ENCODE results near the gene CACNA2D1.

CACNA2D1 gene

GRCh38 chr7:82404652-82405051, 38.9 kb downstream of the CACNA2D1 start:
- Histone ChIP-seq H3K4me1 (ENCODE audit: control insufficient read depth in 2 of 2, insufficient read depth in 1 of 2, low read depth in 1 of 2, low read length in 2 of 2) (no peaks in the 10 kb centered on the region), H2AK5ac (ENCODE audit: low read depth, low read length) (no peak overlapping the region), H3K18ac (ENCODE audit: low read length) (no peak overlapping the region), H3K4ac (ENCODE audit: low read length) (no peak overlapping the region), H3K27me3 (ENCODE audit: control insufficient read depth in 3 of 3, insufficient read depth in 3 of 3, low read depth in 1 of 3, low read length in 3 of 3) (peaks cover 0 to 18% (median 0%) of the 10 kb centered on the region in 3 experiments), H3K9ac (ENCODE audit: low read depth, low read length, poor library complexity) (no peak overlapping the region), H3K36me3 (replicated peaks in 1 of 2; ENCODE audit: control insufficient read depth in 2 of 2, insufficient read depth in 2 of 2, low read length in 2 of 2) (no peaks in the 10 kb centered on the region), H2BK15ac (ENCODE audit: low read length) (no peak overlapping the region), H3K14ac (ENCODE audit: low read length) (no peak overlapping the region), H3K79me1 (ENCODE audit: low read depth, low read length) (no peaks in the 10 kb centered on the region), H2BK120ac (ENCODE audit: low read depth, low read length) (no peak overlapping the region), H2AFZ (ENCODE audit: low read length) (no peak overlapping the region), H4K91ac (ENCODE audit: low read depth, low read length, poor library complexity) (no peak overlapping the region), H3K4me3 (ENCODE audit: low read length in 2 of 2) (no peak overlapping the region), H3K23ac (ENCODE audit: low read depth, low read length, poor library complexity) (no peak overlapping the region), H2BK5ac (ENCODE audit: low read length) (no peak overlapping the region), H3K4me2 (ENCODE audit: insufficient read depth, low read length, poor library complexity, severe bottlenecking) (no peak overlapping the region), H2BK12ac (ENCODE audit: low read length) (no peak overlapping the region), H4K8ac (ENCODE audit: low read depth, low read length) (no peak overlapping the region), H3K9me3 (replicated peaks in 1 of 2; ENCODE audit: control insufficient read depth in 2 of 2, insufficient read depth in 1 of 2, low read depth in 1 of 2, low read length in 2 of 2) (no peaks in the 10 kb centered on the region), H3K27ac (replicated peaks; ENCODE audit: low read length) (no peak overlapping the region)
- DNase-seq (ENCODE audit: low spot score), result no peak
- no CpG with 5 or more reads among the region's 2 CpGs for WGBS, 2 donors (ENCODE audit: extremely low coverage in 2 of 2, insufficient read length in 2 of 2, insufficient replicate concordance in 1 of 2)

- Histone ChIP-seq H3K79me1 (ENCODE audit: low read depth, low read length) (no peaks in the 10 kb centered on the region), H2BK12ac (ENCODE audit: low read length) (no peak overlapping the region), H3K23ac (ENCODE audit: low read depth, low read length, poor library complexity) (no peak overlapping the region), H2AFZ (ENCODE audit: low read length) (no peak overlapping the region), H2AK5ac (ENCODE audit: low read depth, low read length) (no peak overlapping the region), H3K36me3 (replicated peaks in 1 of 2; ENCODE audit: control insufficient read depth in 2 of 2, insufficient read depth in 2 of 2, low read length in 2 of 2) (no peaks in the 10 kb centered on the region), H3K27ac (replicated peaks; ENCODE audit: low read length) (no peak overlapping the region), H2BK120ac (ENCODE audit: low read depth, low read length) (no peak overlapping the region), H3K14ac (ENCODE audit: low read length) (no peak overlapping the region), H3K4ac (ENCODE audit: low read length) (no peak overlapping the region), H4K8ac (ENCODE audit: low read depth, low read length) (no peak overlapping the region), H2BK5ac (ENCODE audit: low read length) (no peak overlapping the region), H3K4me2 (ENCODE audit: insufficient read depth, low read length, poor library complexity, severe bottlenecking) (no peak overlapping the region), H3K27me3 (ENCODE audit: control insufficient read depth in 3 of 3, insufficient read depth in 3 of 3, low read depth in 1 of 3, low read length in 3 of 3) (peaks cover 0 to 19% (median 0%) of the 10 kb centered on the region in 3 experiments), H3K18ac (ENCODE audit: low read length) (no peak overlapping the region), H4K91ac (ENCODE audit: low read depth, low read length, poor library complexity) (no peak overlapping the region), H3K9me3 (replicated peaks in 1 of 2; ENCODE audit: control insufficient read depth in 2 of 2, insufficient read depth in 1 of 2, low read depth in 1 of 2, low read length in 2 of 2) (no peaks in the 10 kb centered on the region), H3K4me3 (ENCODE audit: low read length in 2 of 2) (no peak overlapping the region), H3K9ac (ENCODE audit: low read depth, low read length, poor library complexity) (no peak overlapping the region), H2BK15ac (ENCODE audit: low read length) (no peak overlapping the region), H3K4me1 (ENCODE audit: control insufficient read depth in 2 of 2, insufficient read depth in 1 of 2, low read depth in 1 of 2, low read length in 2 of 2) (no peaks in the 10 kb centered on the region)
- WGBS, 2 donors (ENCODE audit: extremely low coverage in 2 of 2, insufficient read length in 2 of 2, insufficient replicate concordance in 1 of 2), result no CpG with 5 or more reads among the region's 5 CpGs
- DNase-seq (ENCODE audit: low spot score), result no peak
These were observed 39.5 kb downstream of the CACNA2D1 start for GRCh38 chr7:82404094-82404493.

GRCh38 chr7:82397879-82398524, 45.6 kb downstream of the CACNA2D1 start:
- no peak overlapping the region for H2BK15ac ChIP-seq (ENCODE audit: low read length)

GRCh38 chr7:82396343-82396742, 47.2 kb downstream of the CACNA2D1 start:
- WGBS, 2 donors (ENCODE audit: extremely low coverage in 2 of 2, insufficient read length in 2 of 2, insufficient replicate concordance in 1 of 2), result no CpG with 5 or more reads among the region's 1 CpG
- Histone ChIP-seq H2AFZ (ENCODE audit: low read length) (no peak overlapping the region), H3K4me2 (ENCODE audit: insufficient read depth, low read length, poor library complexity, severe bottlenecking) (no peak overlapping the region), H3K27me3 (ENCODE audit: control insufficient read depth in 3 of 3, insufficient read depth in 3 of 3, low read depth in 1 of 3, low read length in 3 of 3) (peaks cover 0 to 73% (median 0%) of the 10 kb centered on the region in 3 experiments), H3K79me1 (ENCODE audit: low read depth, low read length) (no peaks in the 10 kb centered on the region), H3K36me3 (replicated peaks in 1 of 2; ENCODE audit: control insufficient read depth in 2 of 2, insufficient read depth in 2 of 2, low read length in 2 of 2) (no peaks in the 10 kb centered on the region), H3K4ac (ENCODE audit: low read length) (no peak overlapping the region), H4K91ac (ENCODE audit: low read depth, low read length, poor library complexity) (no peak overlapping the region), H3K9ac (ENCODE audit: low read depth, low read length, poor library complexity) (no peak overlapping the region), H2BK5ac (ENCODE audit: low read length) (no peak overlapping the region), H3K14ac (ENCODE audit: low read length) (no peak overlapping the region), H3K4me3 (ENCODE audit: low read length in 2 of 2) (no peak overlapping the region), H2BK120ac (ENCODE audit: low read depth, low read length) (no peak overlapping the region), H2BK15ac (ENCODE audit: low read length) (no peak overlapping the region), H3K27ac (replicated peaks; ENCODE audit: low read length) (no peak overlapping the region), H2BK12ac (ENCODE audit: low read length) (no peak overlapping the region), H3K4me1 (ENCODE audit: control insufficient read depth in 2 of 2, insufficient read depth in 1 of 2, low read depth in 1 of 2, low read length in 2 of 2) (peaks cover 0 to 1% of the 10 kb centered on the region in 2 donors), H4K8ac (ENCODE audit: low read depth, low read length) (no peak overlapping the region), H3K18ac (ENCODE audit: low read length) (no peak overlapping the region), H3K23ac (ENCODE audit: low read depth, low read length, poor library complexity) (no peak overlapping the region), H2AK5ac (ENCODE audit: low read depth, low read length) (no peak overlapping the region), H3K9me3 (replicated peaks in 1 of 2; ENCODE audit: control insufficient read depth in 2 of 2, insufficient read depth in 1 of 2, low read depth in 1 of 2, low read length in 2 of 2) (peaks cover 2 to 15% of the 10 kb centered on the region in 2 donors)
- no peak for DNase-seq (ENCODE audit: low spot score)

More at GRCh38 chr7:82397879-82398524, 45.6 kb downstream of the CACNA2D1 start:
- no peak overlapping the region for H3K4me3 ChIP-seq (ENCODE audit: low read length in 2 of 2)
- H3K36me3 ChIP-seq (replicated peaks in 1 of 2; ENCODE audit: control insufficient read depth in 2 of 2, insufficient read depth in 2 of 2, low read length in 2 of 2), result no peaks in the 10 kb centered on the region
- no peaks in the 10 kb centered on the region for H3K4me1 ChIP-seq (ENCODE audit: control insufficient read depth in 2 of 2, insufficient read depth in 1 of 2, low read depth in 1 of 2, low read length in 2 of 2)
- H3K4ac ChIP-seq (ENCODE audit: low read length), result no peak overlapping the region
- H3K9me3 ChIP-seq (replicated peaks in 1 of 2; ENCODE audit: control insufficient read depth in 2 of 2, insufficient read depth in 1 of 2, low read depth in 1 of 2, low read length in 2 of 2), result no peaks in the 10 kb centered on the region
- H3K79me1 ChIP-seq (ENCODE audit: low read depth, low read length), result no peaks in the 10 kb centered on the region
- no peak overlapping the region for H3K9ac ChIP-seq (ENCODE audit: low read depth, low read length, poor library complexity)
- no peak overlapping the region for H3K27ac ChIP-seq (replicated peaks; ENCODE audit: low read length)
- H2BK120ac ChIP-seq (ENCODE audit: low read depth, low read length), result no peak overlapping the region
- peaks cover 0 to 63% (median 0%) of the 10 kb centered on the region in 3 experiments for H3K27me3 ChIP-seq (ENCODE audit: control insufficient read depth in 3 of 3, insufficient read depth in 3 of 3, low read depth in 1 of 3, low read length in 3 of 3)
- no CpG with 5 or more reads among the region's 1 CpG for WGBS, 2 donors (ENCODE audit: extremely low coverage in 2 of 2, insufficient read length in 2 of 2, insufficient replicate concordance in 1 of 2)
- no peak overlapping the region for H3K18ac ChIP-seq (ENCODE audit: low read length)
- H2AFZ ChIP-seq (ENCODE audit: low read length), result no peak overlapping the region
- no peak overlapping the region for H2BK5ac ChIP-seq (ENCODE audit: low read length)
- no peak overlapping the region for H4K8ac ChIP-seq (ENCODE audit: low read depth, low read length)
- no peak overlapping the region for H2BK12ac ChIP-seq (ENCODE audit: low read length)
- no peak overlapping the region for H4K91ac ChIP-seq (ENCODE audit: low read depth, low read length, poor library complexity)
- no peak overlapping the region for H3K23ac ChIP-seq (ENCODE audit: low read depth, low read length, poor library complexity)
- no peak overlapping the region for H2AK5ac ChIP-seq (ENCODE audit: low read depth, low read length)
- no peak for DNase-seq (ENCODE audit: low spot score)
- no peak overlapping the region for H3K4me2 ChIP-seq (ENCODE audit: insufficient read depth, low read length, poor library complexity, severe bottlenecking)
- H3K14ac ChIP-seq (ENCODE audit: low read length), result no peak overlapping the region
